ENCODE data around the gene NOP56. TPM values are rescaled to one million over a fixed set of nuclear protein-coding genes. Genes with fewer than 3 reads are reported as not detected.

Gene NOP56
- total RNA-seq, 1 donor, result 127 TPM

DNA sequence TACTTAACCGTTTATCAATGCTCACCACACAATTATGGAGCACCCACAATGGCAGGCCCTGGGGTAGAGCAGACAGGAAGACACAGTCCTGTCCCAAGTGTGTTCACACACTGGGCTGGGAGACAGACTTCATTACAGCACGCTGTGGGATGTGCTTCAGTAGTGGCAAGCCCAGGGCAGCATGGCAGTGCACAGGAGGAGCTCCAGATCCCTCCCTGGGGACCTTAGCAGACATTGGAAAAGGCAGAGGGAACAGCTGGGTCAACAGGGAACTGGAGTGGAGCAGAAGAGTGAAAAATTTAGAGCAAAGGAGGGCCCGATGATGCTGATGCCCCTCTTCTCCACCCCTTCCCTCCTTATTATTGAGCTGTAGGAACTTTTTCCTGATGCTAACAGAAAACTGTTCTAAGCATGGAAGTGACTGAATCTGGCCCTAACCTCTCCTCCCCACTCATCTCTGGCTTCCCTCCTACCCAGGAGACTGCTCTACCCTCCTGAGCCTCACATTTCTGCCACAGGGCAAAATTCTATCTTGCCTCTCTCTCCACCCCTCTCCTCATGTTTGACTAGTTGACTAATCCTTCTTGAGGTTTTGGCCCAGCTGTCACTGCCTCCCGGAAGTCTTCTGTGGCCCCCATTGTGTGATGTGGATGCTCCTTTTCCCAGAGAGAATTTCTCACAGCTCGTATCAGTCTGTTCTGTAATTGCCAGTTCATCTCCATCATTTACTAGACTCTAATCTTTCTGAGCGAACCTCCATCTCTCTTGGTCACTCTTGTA, 41.3 kb upstream of the NOP56 start:
- no peak for DNase-seq (ENCODE audit: low read depth)
- TF ChIP-seq, protein P1, sequence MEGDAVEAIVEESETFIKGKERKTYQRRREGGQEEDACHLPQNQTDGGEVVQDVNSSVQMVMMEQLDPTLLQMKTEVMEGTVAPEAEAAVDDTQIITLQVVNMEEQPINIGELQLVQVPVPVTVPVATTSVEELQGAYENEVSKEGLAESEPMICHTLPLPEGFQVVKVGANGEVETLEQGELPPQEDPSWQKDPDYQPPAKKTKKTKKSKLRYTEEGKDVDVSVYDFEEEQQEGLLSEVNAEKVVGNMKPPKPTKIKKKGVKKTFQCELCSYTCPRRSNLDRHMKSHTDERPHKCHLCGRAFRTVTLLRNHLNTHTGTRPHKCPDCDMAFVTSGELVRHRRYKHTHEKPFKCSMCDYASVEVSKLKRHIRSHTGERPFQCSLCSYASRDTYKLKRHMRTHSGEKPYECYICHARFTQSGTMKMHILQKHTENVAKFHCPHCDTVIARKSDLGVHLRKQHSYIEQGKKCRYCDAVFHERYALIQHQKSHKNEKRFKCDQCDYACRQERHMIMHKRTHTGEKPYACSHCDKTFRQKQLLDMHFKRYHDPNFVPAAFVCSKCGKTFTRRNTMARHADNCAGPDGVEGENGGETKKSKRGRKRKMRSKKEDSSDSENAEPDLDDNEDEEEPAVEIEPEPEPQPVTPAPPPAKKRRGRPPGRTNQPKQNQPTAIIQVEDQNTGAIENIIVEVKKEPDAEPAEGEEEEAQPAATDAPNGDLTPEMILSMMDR (IDR thresholded peaks at IDR 0.05; ENCODE audit: insufficient read depth, low read depth, low read length), result no peak
- no peak overlapping the region for H3K4me3 ChIP-seq (ENCODE audit: low read depth, low read length)

DNA sequence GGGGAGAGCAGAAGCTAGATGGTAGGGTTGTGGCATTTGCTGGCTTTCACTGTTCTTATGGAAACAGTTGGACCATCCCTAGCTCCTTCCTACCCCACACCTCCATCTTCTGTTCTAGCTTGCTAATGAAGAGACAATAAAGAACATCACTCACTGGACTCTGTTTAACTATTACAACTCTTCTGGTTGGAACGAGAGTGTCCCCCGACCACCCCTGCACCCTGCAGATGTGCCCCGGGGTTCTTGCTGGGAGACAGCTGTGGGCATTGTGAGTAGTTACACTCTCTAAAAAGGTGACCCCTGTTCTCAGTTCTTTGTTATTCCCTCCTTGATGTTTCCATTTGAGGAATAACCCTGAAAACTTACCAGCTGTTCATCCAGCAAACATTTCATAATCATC, 40.4 kb upstream of the NOP56 start:
- TF ChIP-seq, protein P1 (IDR thresholded peaks at IDR 0.05; ENCODE audit: insufficient read depth, low read depth, low read length), result no peak
- no peak overlapping the region for H3K4me3 ChIP-seq (ENCODE audit: low read depth, low read length)
- DNase-seq (ENCODE audit: low read depth), result no peak

DNA sequence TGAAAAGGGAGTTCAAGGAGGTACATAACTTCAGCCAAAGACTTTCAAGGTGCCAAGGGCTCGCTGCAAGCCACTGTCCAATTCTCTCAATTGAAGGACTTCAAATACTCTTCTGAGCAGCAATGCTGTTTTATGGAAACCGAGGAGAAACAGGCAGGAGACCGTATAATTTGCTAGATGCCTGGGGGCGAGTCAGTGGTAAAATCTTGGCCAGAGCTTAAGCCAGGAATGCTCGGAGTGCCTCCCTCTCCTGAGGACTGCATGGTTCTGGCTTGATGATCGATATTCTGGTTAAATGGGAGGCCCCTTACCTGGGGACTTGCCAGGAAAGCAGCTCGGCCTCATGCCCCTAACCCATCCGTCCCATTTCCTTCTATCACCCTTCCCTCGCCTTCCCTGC, 35.8 kb upstream of the NOP56 start:
- TF ChIP-seq, protein P1 (IDR thresholded peaks at IDR 0.05; ENCODE audit: insufficient read depth, low read depth, low read length), result no peak
- DNase-seq (ENCODE audit: low read depth), result no peak
- H3K4me3 ChIP-seq (ENCODE audit: low read depth, low read length), result no peak overlapping the region

DNA sequence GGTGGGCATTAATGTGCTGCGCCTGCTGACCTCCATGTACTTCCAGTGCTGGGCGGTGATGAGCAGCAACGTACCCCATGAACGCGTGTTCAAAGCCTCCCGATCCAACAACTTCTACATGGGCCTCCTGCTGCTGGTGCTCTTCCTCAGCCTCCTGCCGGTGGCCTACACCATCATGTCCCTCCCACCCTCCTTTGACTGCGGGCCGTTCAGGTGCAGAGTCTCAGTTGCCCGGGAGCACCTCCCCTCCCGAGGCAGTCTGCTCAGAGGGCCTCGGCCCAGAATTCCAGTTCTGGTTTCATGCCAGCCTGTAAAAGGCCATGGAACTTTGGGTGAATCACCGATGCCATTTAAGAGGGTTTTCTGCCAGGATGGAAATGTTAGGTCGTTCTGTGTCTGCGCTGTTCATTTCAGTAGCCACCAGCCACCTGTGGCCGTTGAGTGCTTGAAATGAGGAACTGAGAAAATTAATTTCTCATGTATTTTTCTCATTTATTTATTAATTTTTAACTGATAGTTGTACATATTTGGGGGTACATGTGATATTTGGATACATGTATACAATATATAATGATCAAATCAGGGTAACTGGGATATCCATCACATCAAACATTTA, 35.2 kb upstream of the NOP56 start:
- no peak for DNase-seq (ENCODE audit: low read depth)
- no peak overlapping the region for H3K4me3 ChIP-seq (ENCODE audit: low read depth, low read length)
- TF ChIP-seq, protein P1 (IDR thresholded peaks at IDR 0.05; ENCODE audit: insufficient read depth, low read depth, low read length), result no peak

DNA sequence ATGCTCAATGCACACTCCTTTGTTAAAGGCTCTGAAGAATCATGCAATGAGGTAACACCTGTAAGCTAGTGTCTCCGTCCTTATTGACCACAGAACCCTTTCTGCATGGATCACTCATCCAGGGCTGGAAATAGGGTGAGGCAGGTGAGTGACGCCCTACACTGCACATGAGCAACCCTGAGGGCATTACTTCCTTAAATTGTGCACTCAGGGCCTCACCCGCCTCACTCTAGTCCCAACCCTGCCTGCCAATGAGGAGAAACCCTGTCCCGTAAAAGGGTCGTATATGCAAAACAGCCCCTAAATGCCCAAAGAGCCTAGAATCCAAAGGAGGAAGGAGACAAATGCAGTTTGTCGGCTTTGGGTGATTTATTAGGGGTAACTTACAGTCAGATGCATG, 33.6 kb upstream of the NOP56 start:
- TF ChIP-seq, protein P1 (IDR thresholded peaks at IDR 0.05; ENCODE audit: insufficient read depth, low read depth, low read length), result no peak
- DNase-seq (ENCODE audit: low read depth), result no peak
- no peak overlapping the region for H3K4me3 ChIP-seq (ENCODE audit: low read depth, low read length)

DNA sequence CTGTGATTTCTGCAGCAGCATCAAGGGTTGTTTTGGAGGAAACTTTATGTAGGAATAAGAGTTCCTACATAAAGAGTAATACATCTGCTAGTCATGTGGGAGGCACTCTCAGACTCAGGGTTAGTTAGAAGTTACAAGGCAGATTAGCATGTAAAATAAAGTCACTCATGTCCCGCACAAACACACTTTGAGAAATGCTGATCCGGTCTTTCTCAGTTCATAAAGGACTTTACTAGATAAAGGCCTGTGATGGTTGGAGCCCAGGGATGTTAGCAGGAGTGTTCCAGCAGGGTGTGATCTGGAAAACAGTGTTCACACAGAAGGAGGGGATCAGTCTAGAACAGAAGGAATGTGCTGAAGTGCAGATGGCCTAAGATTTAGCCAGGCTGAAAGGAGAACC, 33.1 kb upstream of the NOP56 start:
- TF ChIP-seq, protein P1 (IDR thresholded peaks at IDR 0.05; ENCODE audit: insufficient read depth, low read depth, low read length), result no peak
- H3K4me3 ChIP-seq (ENCODE audit: low read depth, low read length), result no peak overlapping the region
- no peak for DNase-seq (ENCODE audit: low read depth)
